ENCODE data around the gene PRSS22.

The PRSS22 gene

DNA sequence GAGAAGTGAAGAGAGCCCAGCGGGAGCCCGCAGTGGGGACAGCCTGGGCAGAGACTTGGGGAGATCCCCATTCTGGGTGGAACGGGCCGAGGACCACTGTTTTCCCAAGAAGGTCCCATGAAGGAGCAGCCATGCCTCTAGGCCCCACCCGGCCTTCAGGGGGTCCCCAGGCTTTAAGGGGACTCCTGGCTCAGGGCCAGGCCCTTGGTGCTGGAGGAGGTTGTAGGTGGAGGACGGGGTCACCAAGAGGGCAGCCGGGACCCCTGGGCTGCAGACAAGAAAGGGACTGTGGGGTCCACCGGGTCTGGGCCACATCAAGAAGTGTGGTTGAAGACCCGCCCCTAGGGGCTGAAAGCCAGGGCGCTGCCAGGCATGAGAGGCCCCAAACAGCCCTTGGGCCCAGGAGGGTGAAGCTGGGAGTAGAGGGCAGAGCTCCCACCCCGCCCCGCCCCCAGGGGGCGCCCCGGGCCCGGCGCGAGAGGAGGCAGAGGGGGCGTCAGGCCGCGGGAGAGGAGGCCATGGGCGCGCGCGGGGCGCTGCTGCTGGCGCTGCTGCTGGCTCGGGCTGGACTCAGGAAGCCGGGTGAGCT lies 41.1 kb downstream of the PRSS22 start, which contains the start of gene PRSS21:
Gene PRSS21, plus strand, starts transcription at position 487 of the 589 bp plus-strand sequence. Its CDS starts 32 bp downstream, at position 519.
- DNase-seq (ENCODE audit: low read depth) = no peak

- DNase-seq (ENCODE audit: low read depth) = no peak
Measured at GRCh38 chr16:2815299-2815771, 42.6 kb downstream of the PRSS22 start.

DNA sequence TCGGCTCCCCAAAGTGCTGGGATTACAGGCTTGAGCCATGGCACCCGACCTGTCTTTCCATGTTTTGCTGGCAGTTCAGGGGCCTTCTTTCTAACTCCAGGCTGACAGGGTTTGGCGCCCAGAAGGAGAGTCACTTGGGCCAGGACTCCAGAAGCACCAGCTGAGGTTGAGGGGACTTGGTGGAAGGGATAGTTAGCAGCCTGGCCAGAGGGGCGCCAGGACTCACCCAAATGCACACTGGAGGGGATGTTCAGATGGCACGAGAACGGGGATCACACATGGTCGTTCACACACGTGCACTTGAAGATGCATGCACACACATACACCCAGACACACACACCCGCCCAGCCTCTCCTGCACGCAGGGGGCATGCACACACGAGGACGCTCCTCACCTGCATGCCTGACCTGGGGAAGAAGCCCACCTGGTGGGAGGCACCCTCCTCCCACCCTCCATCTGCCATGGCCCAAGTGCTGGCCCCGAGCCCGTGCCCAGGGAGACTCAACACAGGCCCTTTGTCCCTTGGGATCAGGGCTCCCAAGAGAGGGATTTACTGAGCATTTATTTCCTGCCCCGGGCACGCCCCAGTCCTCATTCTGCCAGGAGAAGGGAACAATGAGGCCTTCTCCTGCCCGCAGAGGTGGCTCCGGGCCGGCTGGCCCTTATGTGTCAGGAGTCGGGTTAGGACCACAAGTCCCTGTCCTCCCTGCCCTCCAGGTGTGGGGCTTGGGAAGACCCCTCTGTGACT lies 43.2 kb downstream of the PRSS22 start:
- DNase-seq (ENCODE audit: low read depth) = no peak

GRCh38 chr16:2813771-2814221 lies 44.2 kb downstream of the PRSS22 start:
- no peak for DNase-seq (ENCODE audit: low read depth)

DNA sequence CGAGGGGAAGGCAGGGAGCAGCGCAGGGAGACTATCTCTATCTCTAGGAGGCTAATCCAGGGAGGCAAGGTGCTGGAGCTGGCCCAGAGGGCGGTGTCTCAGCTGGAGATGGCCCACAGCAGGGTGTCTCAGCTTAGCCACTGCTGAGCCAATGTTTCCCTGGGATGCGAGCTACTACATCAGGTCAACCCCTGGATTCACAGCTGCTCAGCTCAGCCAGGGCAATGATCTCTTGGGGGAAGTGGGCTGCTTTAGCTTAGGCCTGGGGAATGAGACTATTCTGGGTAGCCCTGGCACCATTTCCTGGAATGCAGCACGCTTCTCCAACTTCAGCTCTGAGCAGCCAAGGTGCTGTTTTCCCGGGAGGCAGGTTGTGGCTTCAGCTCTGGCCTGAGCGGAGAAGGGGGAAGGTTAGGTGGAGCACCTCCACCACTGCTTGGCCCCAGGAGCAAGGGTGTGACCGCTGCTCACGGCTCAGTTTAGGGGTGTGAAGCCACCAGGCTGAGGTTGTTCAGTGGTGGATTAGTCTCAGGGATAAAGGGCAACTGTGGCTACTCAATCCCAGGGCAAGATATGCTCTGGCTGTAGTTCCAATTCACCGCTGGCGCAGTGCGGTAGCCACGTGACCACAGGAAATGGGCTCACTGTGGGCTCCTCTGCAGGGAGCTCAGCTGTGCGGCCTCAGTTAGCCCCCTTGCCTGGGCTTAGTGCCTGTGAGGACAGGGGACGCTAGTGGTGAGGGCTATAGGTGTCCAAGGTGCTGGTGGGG lies 46.1 kb downstream of the PRSS22 start:
- DNase-seq (ENCODE audit: low read depth) = no peak

DNA sequence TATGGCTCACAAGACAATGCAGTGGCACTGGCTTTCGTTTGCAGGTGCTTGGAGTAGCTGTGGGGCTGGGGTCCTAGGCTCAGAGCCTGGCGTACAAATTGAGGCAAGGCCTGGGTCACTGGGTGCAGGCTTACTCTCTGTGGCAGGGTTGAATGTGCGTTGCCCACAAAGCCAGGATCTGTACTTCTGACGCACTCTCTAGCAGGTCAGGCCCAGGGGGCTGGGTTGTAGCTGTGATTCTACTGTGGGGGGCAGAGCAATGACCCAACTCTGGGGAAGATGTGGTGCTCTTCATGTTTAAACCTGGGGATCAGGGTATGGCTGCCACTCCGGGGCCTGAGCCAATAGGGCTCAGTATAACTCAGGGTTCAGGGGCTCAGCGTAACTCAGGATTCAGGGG lies 47.3 kb downstream of the PRSS22 start:
- DNase-seq (ENCODE audit: low read depth) = no peak

DNA sequence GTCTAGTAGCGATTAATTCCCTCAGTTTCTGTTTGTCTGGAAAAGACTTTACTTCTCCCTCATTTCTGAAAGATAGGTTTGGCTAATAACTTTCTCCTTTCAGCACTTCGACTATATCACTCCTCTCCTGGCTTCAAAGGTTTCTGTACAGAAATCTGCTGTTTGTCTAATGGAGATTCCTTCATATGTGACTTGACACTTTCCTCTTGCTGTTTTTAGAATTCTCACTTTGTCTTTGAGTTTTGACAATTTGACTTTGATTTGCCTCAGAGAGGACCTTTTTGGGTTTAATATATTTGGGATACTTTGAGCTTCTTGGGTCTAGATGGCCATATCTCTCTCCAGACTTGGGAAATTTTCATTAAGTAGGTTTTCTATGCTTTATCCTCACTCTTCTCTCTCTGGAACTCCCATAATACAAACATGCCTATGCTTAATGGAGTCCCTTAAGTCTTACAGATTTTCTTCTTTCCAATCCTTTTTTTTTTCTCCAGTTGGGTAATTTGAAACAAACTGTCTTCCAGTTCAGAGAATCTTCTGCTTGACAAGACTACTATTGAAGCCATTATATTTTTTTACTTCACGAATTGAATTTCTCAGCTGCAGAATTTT lies 48.7 kb downstream of the PRSS22 start:
- no peak for DNase-seq (ENCODE audit: low read depth)

- no peak for DNase-seq (ENCODE audit: low read depth)
Measured at GRCh38 chr16:2808181-2808580, 49.8 kb downstream of the PRSS22 start.

GRCh38 chr16:2806286-2806685 lies 51.7 kb downstream of the PRSS22 start:
- DNase-seq (ENCODE audit: low read depth) = no peak

DNA sequence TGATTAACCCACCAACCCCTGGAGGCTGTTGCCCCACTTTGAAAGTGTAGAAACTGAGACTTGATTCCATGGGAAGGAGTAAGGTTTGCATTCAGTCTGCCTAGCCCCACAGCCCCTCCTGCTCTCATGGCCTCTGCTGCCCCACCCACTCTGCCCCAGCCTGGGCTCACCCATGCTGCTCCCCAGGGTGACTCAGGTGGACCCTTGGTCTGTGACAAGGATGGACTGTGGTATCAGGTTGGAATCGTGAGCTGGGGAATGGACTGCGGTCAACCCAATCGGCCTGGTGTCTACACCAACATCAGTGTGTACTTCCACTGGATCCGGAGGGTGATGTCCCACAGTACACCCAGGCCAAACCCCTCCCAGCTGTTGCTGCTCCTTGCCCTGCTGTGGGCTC lies 53.2 kb downstream of the PRSS22 start:
- DNase-seq (ENCODE audit: low read depth) = no peak

- no peak for DNase-seq (ENCODE audit: low read depth)
Measured at GRCh38 chr16:2803545-2804195, 54.3 kb downstream of the PRSS22 start.

All from stimulated activated CD8-positive, alpha-beta memory T cell treated with anti-CD3 and anti-CD28 coated beads, Interleukin-15, amount 100 ng/mL, for 24 hours (primary cell).